Colonic mucosa (tissue), 4 donors: ENCODE measurements around the gene SLX4IP. TPM values are rescaled to one million over a fixed set of nuclear protein-coding genes. Genes with fewer than 3 reads are reported as not detected.

Source experiments
- DNase-seq: peaks from one replicate; pipeline ENCODE4 v3.0.0-alpha.2; 2020
- H3K27ac ChIP-seq: fragments of 200-600 bp; one replicate; pipeline ENCODE4 v1.8.0; 2021
- H3K27me3 ChIP-seq: fragments of 200-600 bp; one replicate; pipeline ENCODE4 v1.8.0; 2021
- H3K36me3 ChIP-seq: fragments of 200-600 bp; one replicate; pipeline ENCODE4 v1.8.0; 2021
- H3K4me1 ChIP-seq: fragments of 200-600 bp; one replicate; pipeline ENCODE4 v1.8.0; 2021; ENCODE audit warnings: mild to moderate bottlenecking
- H3K4me3 ChIP-seq: fragments of 200-600 bp; one replicate; pipeline ENCODE4 v1.8.0; 2021
- H3K9ac ChIP-seq, 2 donors: one replicate each; pipeline ENCODE4 v1.7.0; 2013; ENCODE audit warnings: control low read depth in 2 of 2, low read depth in 2 of 2, low read length in 2 of 2
- H3K9me3 ChIP-seq: fragments of 200-600 bp; one replicate; pipeline ENCODE4 v1.8.0; 2021
- intact Hi-C: fragments of 100-400 bp; cut with DNase I; formaldehyde crosslinking; loops from one replicate; pipeline ENCODE4 v1.14.1; 2022
- total RNA-seq, 2 donors: library from RNA; stranded (reverse); fragmentation: NEBNext Ultra II Directional in 1 of 2; extraction: Animal tissue kit (Norgen Biotek cat#: 25700) in 1 of 2; gene quantifications; one replicate each; pipeline ENCODE4 v1.2.1, GENCODE V29; 2021
- TF ChIP-seq, protein P1 (sequence below): fragments of 200-600 bp; IDR thresholded peaks from one replicate; pipeline ENCODE4 v1.8.0; 2022; ENCODE audit warnings: antibody characterized with exemption, mild to moderate bottlenecking
- donor health status: healthy.
- donor health status: DM: no; HTN: no; CAD: no.
- donor health status: DM: no; HTN: no; CAD: no.

SLX4IP gene
- total RNA-seq, 2 donors from 2014 or later = 5.0 to 8.8 TPM

GRCh38 chr20:10642856-10643559 lies 207.9 kb downstream of the SLX4IP start:
- TF ChIP-seq, protein P1, sequence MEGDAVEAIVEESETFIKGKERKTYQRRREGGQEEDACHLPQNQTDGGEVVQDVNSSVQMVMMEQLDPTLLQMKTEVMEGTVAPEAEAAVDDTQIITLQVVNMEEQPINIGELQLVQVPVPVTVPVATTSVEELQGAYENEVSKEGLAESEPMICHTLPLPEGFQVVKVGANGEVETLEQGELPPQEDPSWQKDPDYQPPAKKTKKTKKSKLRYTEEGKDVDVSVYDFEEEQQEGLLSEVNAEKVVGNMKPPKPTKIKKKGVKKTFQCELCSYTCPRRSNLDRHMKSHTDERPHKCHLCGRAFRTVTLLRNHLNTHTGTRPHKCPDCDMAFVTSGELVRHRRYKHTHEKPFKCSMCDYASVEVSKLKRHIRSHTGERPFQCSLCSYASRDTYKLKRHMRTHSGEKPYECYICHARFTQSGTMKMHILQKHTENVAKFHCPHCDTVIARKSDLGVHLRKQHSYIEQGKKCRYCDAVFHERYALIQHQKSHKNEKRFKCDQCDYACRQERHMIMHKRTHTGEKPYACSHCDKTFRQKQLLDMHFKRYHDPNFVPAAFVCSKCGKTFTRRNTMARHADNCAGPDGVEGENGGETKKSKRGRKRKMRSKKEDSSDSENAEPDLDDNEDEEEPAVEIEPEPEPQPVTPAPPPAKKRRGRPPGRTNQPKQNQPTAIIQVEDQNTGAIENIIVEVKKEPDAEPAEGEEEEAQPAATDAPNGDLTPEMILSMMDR = no peak
- H3K9me3 ChIP-seq = no peaks in the 10 kb centered on the region
- H3K4me3 ChIP-seq = no peak overlapping the region
- H3K27ac ChIP-seq = no peak overlapping the region
- H3K36me3 ChIP-seq = peaks cover 33% of the 10 kb centered on the region
- DNase-seq = no peak
- no peaks in the 10 kb centered on the region for H3K4me1 ChIP-seq
- intact Hi-C loops = no loop called here
- no peaks in the 10 kb centered on the region for H3K27me3 ChIP-seq
- no peak overlapping the region for H3K9ac ChIP-seq

DNA sequence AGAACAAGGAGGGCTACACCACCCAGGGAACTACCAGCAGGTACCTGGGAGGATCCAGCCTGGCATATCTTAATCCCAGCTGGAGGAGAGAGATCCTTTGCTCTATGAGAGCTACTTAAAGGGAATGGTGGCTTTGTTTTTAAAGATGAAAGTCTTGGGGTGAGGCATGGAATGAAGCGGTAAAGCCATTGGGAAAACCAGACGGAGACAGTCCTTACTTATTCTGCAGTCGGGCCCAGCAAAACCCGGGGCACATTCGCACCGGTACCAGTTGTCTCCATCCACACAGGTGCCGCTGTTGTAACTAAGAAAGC lies 208.4 kb downstream of the SLX4IP start:
- H3K4me1 ChIP-seq = no peaks in the 10 kb centered on the region
- DNase-seq = no peak
- peaks cover 36% of the 10 kb centered on the region for H3K36me3 ChIP-seq
- TF ChIP-seq, protein P1 = no peak
- no peak overlapping the region for H3K27ac ChIP-seq
- no peak overlapping the region for H3K4me3 ChIP-seq
- no peaks in the 10 kb centered on the region for H3K27me3 ChIP-seq
- H3K9me3 ChIP-seq = no peaks in the 10 kb centered on the region
- intact Hi-C loops = no loop called here
- no peak overlapping the region for H3K9ac ChIP-seq

DNA sequence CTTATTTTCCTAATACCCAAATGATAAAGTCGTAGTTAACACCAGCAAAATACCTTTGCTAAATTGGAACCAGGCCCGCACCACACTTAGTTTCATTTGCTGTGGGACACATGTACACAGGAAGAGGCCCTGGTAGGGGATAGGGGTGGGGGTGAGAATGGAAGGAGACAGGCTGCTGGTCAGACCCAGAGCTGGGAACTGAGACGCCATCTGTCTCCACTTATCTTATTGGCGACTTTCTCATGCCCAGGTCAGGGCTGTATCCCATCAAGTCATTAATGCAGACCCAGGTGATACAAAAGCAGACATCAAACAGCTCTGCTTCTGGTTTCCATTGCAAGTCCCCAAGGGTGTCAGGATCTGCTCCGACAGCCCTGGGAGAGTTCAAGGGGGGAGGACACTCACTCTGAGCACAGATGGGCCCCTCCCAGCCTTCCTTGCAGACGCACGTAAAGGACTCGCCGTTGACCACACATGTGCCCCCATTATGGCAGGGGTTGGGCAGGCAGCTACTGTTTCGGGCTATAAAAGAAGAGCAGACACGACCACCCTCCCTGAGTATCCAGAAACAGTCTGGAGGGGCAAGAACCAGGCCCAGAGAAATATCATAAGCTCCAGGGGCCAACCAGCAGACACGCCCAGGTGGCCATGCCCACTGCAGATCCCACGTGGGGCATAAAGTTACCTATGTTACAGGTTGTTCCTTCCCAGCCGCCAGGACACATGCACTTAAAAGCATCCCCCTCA lies 209.5 kb downstream of the SLX4IP start:
- no peaks in the 10 kb centered on the region for H3K4me1 ChIP-seq
- H3K4me3 ChIP-seq = no peak overlapping the region
- no peak overlapping the region for H3K27ac ChIP-seq
- TF ChIP-seq, protein P1 = no peak
- H3K9me3 ChIP-seq = no peaks in the 10 kb centered on the region
- no peaks in the 10 kb centered on the region for H3K27me3 ChIP-seq
- H3K9ac ChIP-seq = no peak overlapping the region
- intact Hi-C loops = no loop called here
- peaks cover 33% of the 10 kb centered on the region for H3K36me3 ChIP-seq
- no peak for DNase-seq

DNA sequence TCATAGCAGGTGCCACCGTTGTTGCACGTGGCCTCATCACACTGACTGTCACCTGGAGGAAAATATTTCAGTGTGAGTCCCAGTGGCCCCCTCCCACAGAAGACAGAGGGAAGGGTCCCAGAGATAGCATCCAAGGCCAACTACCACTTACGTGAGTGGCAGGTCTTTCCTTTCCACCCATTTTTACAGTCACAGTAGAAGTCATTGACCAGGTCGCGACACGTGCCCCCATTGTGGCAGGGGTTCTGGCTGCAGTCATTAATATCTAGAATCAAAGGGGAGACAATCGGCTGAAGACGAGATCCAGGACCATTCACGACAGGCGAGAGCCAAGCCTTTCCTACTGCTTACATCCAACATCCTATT lies 210.1 kb downstream of the SLX4IP start:
- Histone ChIP-seq H3K9ac (no peak overlapping the region), H3K27me3 (no peaks in the 10 kb centered on the region), H3K4me1 (no peaks in the 10 kb centered on the region), H3K4me3 (no peak overlapping the region), H3K9me3 (no peaks in the 10 kb centered on the region), H3K27ac (no peak overlapping the region), H3K36me3 (peaks cover 28% of the 10 kb centered on the region)
- no peak for DNase-seq
- TF ChIP-seq, protein P1 = no peak
- intact Hi-C loops = no loop called here

GRCh38 chr20:10646006-10646405 lies 210.9 kb downstream of the SLX4IP start:
- H3K4me1 ChIP-seq = no peaks in the 10 kb centered on the region
- no peak for DNase-seq
- H3K9me3 ChIP-seq = no peaks in the 10 kb centered on the region
- intact Hi-C loops = no loop called here
- H3K36me3 ChIP-seq = peaks cover 29% of the 10 kb centered on the region
- H3K27ac ChIP-seq = no peak overlapping the region
- no peak overlapping the region for H3K9ac ChIP-seq
- TF ChIP-seq, protein P1 = no peak
- no peaks in the 10 kb centered on the region for H3K27me3 ChIP-seq
- H3K4me3 ChIP-seq = no peak overlapping the region
